Lower leg skin (tissue), 4 donors: ENCODE results near the gene CAMK2B. TPM values are rescaled to one million over a fixed set of nuclear protein-coding genes. Genes with fewer than 3 reads are reported as not detected.

Experiments
- DNase-seq, 2 donors: peaks; one replicate each; pipeline ENCODE4 v3.0.0-alpha.2; 2019; ENCODE audit warnings: low spot score in 2 of 2
- H3K4me3 ChIP-seq: fragments of 200-600 bp; sonication (generic); 2 replicates; pipeline ENCODE4 v1.5.1; 2017; ENCODE audit warnings: mild to moderate bottlenecking, low read depth; ENCODE audit not compliant: poor library complexity, severe bottlenecking
- CTCF ChIP-seq, 3 donors: fragments of 450-650 bp; IDR thresholded peaks; one replicate each; pipeline ENCODE4 v1.5.1; 2016; ENCODE audit warnings: antibody characterized with exemption in 3 of 3, mild to moderate bottlenecking in 3 of 3, moderate library complexity in 2 of 3
- POLR2A ChIP-seq, 2 donors: fragments of 450-650 bp; IDR thresholded peaks; one replicate each; pipeline ENCODE4 v1.6.1; 2016 to 2017; ENCODE audit warnings: antibody characterized with exemption in 2 of 2, mild to moderate bottlenecking in 1 of 2, moderate library complexity in 1 of 2
- WGBS, 2 donors: methylation state at CpG; one replicate each; pipeline ENCODE4 v1.1.5; 2018; 5-methylcytosine and 5-hydroxymethylcytosine counted together
- intact Hi-C: fragments of 100-400 bp; cut with DNase I; formaldehyde crosslinking; loops from one replicate; pipeline ENCODE4 v1.15.0; 2023; ENCODE audit warnings: low total_unique reads
- total RNA-seq, 4 donors: library from RNA; depleted of rRNA; stranded (reverse); fragments of >200 nt; gene quantifications; one replicate each; pipeline ENCODE4 v1.1.0, GENCODE V29; 2016

CAMK2B gene
- total RNA-seq, 4 donors from 2014 or later = 0.04 to 2.6 (median 1.1) TPM

GRCh38 chr7:44282601-44283171 is 42.7 kb downstream of the CAMK2B start:
- 87 to 88% methylated on average over 9 to 10 of the region's 10 CpGs for WGBS, 2 donors
- TF ChIP-seq POLR2A (IDR thresholded peaks at IDR 0.05) (no peak), CTCF (IDR thresholded peaks at IDR 0.05) (no peak)
- intact Hi-C loops = no loop called here
- no peak overlapping the region for H3K4me3 ChIP-seq
- no peak for DNase-seq

DNA sequence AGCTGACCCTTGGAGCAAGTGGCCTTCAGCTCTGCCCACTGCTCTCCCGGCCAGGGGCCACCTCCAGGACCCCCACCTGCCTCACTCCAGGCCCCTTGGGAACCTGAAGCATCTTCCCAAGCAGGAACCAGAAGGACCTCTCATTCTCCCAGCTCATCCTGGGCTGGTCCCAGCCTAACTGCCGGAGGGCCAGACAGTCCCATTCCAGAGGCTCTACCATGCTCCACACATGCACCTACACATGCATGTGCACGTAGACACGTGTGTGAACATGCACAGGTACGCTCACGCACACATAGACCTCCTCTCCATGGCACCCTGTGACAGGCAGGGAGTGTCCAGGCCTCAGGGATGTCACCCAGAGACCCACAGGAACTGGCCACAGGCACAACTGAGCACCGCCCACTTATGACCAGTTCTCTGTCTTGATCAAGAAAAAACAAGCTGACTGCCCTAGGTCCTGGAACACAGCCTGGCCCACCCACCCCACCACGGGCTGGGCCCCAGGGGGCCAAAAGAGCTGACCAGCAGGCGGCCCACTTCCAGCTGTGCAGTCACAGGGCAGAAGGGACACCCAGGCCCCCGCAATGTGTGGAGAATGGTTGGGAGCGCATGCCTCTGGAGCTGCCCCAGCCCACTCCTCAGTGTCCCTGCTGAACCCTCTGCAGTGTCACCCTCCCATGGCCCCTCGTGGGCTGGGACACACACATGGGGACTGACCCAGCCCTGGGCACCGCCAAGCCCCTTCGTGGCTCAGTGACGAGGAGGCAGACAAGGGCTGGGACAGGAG is 43.4 kb downstream of the CAMK2B start:
- H3K4me3 ChIP-seq = no peak overlapping the region
- 78 to 79% methylated on average over 13 to 14 of the region's 15 CpGs for WGBS, 2 donors
- peak in 1 of 2 donors; percentile 76 for DNase-seq
- TF ChIP-seq CTCF (IDR thresholded peaks at IDR 0.05) = no peak
- no peak for TF ChIP-seq POLR2A (IDR thresholded peaks at IDR 0.05)
- intact Hi-C loops = no loop called here

- no peak overlapping the region for H3K4me3 ChIP-seq
- no peak for TF ChIP-seq POLR2A (IDR thresholded peaks at IDR 0.05)
- no peak for TF ChIP-seq CTCF (IDR thresholded peaks at IDR 0.05)
- DNase-seq = peak in 1 of 2 donors; percentile 79
- intact Hi-C loops = no loop called here
- 82% methylated on average over 18 to 19 of the region's 20 CpGs for WGBS, 2 donors
Observed at GRCh38 chr7:44280993-44281721, 44.2 kb downstream of the CAMK2B start.

- 53 to 58% methylated on average over 8 of the region's 8 CpGs for WGBS, 2 donors
Observed at GRCh38 chr7:44280636-44280992, 44.8 kb downstream of the CAMK2B start.

More at GRCh38 chr7:44280636-44280992, 44.8 kb downstream of the CAMK2B start:
- intact Hi-C loops = no loop called here
- TF ChIP-seq POLR2A (IDR thresholded peaks at IDR 0.05) (no peak), CTCF (IDR thresholded peaks at IDR 0.05) (no peak)
- peak in 1 of 2 donors; percentile 76 for DNase-seq
- no peak overlapping the region for H3K4me3 ChIP-seq
